NCI-H1105 treated with DMSO at 0.1 percent for 48 hours (cell line): ENCODE results near the gene PBLD.

Experiments used
- DNase-seq: peaks from one replicate; lab custom pipeline; 2025; lab: John Stamatoyannopoulos, UW

PBLD gene

GRCh38 chr10:68233046-68233445, 99.7 kb downstream of the PBLD start:
- DNase-seq, result no peak
